Retina (tissue), 1 donor: ENCODE results near the gene TENT5D.
"Not testable (repeated sequence)": the region's sequence is repeated elsewhere in the genome, so short reads cannot be mapped to it uniquely, and the experiment has no call there.

Experiments
- DNase-seq: peaks from one replicate; pipeline ENCODE4 v3.0.0-alpha.2; 2016

TENT5D gene

DNA sequence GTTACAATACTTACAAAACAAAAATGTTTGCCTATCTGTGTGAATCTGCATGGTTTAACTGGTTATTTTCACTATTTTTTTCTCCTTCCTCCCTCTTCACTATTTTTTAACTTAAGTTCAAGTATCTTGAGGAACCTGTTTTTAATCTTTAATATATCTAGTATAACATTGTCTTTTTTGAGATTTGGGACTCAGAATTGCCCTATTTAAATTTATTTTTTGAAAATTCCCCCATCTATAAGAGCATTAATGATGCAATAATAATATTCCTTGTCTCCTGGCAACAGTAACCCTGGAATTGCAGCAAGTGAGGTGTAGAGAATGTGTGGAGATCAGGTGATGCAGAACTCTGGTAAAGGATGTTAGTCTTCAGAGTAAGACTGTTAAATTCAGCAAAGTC, at the start of gene TENT5D:
Gene TENT5D, plus strand, starts transcription at position 301 of the 400 bp plus-strand sequence. CDS start 22,093 bp downstream, outside the sequence.
- no peak for DNase-seq

GRCh38 chrX:80385651-80386050, 34.6 kb upstream of the TENT5D start:
- not testable (repeated sequence) for DNase-seq

DNA sequence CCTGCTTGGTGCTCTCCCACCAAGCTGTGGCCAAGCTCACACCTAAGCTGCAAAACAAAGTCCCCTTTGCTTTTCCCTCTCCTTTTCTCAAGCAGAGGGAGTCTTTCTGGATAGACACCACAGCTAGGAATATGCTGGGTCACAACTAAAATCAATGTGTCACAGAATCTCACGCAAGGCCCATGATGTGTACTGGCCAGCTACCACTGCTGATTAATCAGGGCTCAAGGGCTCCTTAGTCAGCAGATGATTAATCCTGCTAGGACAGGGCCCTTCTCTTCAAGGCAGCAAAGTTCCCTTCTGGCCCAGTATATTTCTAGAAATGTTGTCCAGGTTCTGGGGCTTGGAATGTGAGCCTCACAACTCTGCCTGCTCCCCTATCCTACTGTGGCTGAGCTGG, 32.0 kb upstream of the TENT5D start:
- DNase-seq: no peak

- no peak for DNase-seq
Observed at GRCh38 chrX:80412042-80412441, 8.2 kb upstream of the TENT5D start.

DNA sequence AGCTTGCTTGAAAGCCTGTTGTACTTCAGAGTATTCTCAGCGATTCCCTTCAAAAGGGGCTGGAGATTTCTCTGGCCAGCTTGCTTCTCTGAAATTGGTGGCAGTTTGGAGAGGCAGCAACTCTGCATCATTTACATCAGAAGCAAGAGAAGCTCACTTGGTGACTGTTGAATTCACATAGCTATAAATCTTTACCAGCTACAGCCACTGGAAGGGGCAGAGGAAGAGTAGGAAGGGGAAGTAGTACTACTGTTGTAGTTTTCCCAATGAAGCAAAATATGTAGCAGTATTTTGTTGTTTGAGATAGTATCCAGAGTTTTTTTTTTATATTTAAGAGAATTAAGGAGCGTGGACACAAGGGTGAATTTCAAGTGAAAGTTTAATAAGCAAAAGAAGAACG, 2.8 kb downstream of the TENT5D start:
- no peak for DNase-seq

DNA sequence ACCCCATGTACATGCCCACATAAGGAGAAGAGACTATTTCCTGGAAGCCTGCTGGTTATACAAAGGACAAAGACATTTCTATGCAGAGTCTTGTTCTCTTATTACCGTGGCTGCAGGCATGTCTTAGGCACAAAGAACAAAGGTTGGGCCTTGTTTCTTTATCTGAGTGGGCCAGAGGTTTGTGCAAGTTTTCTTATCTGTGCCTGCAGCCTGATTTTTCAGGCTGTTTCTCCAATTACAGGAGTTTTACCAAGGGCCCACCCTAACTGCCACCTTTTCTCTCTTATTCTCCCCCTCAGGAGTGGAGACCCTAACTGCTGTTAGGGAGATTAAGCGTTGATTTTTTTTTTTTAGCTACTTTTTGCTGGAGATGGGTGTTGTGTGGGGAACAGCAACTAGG, 3.5 kb downstream of the TENT5D start:
- DNase-seq: no peak

DNA sequence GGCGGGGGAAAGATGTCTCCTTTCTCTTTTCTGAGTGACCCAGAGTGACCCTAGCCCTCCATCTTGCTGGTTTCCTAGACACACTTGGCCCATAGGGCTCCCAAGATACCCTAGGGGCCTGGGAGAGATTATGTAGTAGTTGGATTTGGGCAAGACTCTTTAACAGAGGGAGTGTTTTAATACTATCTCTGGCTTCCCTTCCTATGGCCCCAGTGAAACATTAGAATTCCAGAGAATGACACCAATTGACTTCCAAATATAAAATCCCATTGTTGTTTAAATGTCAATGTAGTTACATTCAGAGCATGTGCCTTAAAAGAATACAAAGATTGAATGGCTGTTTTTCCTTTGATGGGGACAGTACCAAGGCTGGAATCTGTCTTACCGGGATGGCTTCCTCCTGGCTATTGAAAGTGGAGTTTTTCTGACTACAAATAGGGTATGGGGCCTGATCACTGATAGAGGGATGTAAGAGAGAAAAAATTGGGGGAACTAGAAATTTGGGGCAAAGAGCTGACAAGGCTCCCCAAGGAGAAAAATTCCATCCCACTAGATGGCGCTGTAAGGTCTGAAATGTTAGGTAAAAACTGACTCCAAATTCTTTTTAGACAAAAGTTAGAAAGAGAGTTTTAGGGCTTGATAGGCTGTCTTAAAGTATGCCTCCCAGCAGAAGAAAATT, 10.7 kb downstream of the TENT5D start:
- no peak for DNase-seq

GRCh38 chrX:80431505-80431832, 11.2 kb downstream of the TENT5D start:
- no peak for DNase-seq

GRCh38 chrX:80432441-80432840, 12.2 kb downstream of the TENT5D start:
- DNase-seq: no peak

DNA sequence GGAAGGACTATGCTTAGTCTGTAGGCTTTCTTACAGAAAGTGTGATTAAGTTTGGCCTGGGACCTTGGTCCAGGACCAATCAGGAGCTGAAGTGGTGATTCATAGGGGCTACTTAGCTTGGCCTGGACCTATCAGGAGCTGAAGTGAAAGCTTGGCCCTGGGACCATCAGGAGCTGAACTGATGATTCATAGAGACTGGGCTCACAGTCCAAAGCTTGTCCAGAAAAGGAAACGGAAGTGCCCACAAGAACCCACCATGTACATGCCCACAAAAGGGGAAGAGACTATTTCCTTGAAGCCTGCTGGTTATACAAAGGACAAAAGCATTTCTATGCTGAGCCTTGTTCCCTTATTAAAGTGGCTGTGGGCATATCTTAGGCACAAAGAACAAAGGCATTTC, 12.6 kb downstream of the TENT5D start:
- DNase-seq: no peak

DNA sequence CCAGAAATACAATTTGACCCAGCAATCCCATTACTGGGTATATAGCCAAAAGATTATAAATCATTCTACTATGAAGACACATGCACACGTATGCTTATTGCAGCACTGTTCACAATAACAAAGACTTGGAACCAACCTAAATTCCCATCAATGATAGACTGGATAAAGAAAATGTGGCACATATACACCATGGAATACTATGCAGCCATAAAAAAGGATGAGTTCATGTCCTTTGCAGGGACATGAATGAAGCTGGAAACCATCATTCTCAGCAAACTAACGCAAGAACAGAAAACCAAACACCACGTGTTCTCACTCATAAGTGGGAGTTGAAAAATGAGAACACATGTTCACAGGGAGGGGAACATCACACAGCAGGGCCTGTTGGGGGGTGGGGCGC, 47.9 kb downstream of the TENT5D start:
- DNase-seq: not testable (repeated sequence)

DNA sequence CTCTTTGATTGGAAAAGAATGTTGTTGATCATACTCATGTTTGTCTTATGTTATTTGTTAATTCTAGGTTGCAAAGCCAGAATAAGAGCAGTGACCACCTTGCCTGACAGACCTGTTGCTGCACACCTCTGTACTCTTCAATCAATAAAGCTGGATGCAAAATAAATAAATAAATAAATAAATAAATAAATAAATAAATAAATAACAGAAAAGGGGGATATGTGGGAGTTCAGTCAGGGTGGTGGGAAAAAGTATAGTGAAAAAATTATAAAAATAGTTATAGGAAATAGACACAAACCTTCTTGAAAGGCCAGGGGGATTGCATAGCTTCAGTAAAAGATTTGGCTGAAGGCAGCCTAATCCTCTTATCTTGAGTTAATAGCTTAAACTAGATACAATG, 51.3 kb downstream of the TENT5D start:
- no peak for DNase-seq

GRCh38 chrX:80485543-80485942, 65.3 kb downstream of the TENT5D start:
- DNase-seq: no peak

- DNase-seq: no peak
Observed at GRCh38 chrX:80486299-80486698, 66.1 kb downstream of the TENT5D start.

GRCh38 chrX:80489166-80489565, 68.9 kb downstream of the TENT5D start:
- no peak for DNase-seq
